ENCODE measurements around the gene KLHL29. TPM values are rescaled to one million over a fixed set of nuclear protein-coding genes. Genes with fewer than 3 reads are reported as not detected.

KLHL29 gene
- total RNA-seq, 1 experiment from 2014 or later = 5.2 TPM

- no peak for DNase-seq (ENCODE audit: low read depth)
Measured at GRCh38 chr2:23492337-23492675, 107.3 kb downstream of the KLHL29 start.

GRCh38 chr2:23492921-23493320 is 107.9 kb downstream of the KLHL29 start:
- no peak for DNase-seq (ENCODE audit: low read depth)

GRCh38 chr2:23493846-23494245 is 108.9 kb downstream of the KLHL29 start:
- no peak for DNase-seq (ENCODE audit: low read depth)

GRCh38 chr2:23494286-23494685 is 109.3 kb downstream of the KLHL29 start:
- no peak for DNase-seq (ENCODE audit: low read depth)

- DNase-seq (ENCODE audit: low read depth) = no peak
Measured at GRCh38 chr2:23495661-23496114, 110.7 kb downstream of the KLHL29 start.

- no peak for DNase-seq (ENCODE audit: low read depth)
Measured at GRCh38 chr2:23496456-23496855, 111.5 kb downstream of the KLHL29 start.

GRCh38 chr2:23497063-23497462 is 112.1 kb downstream of the KLHL29 start:
- DNase-seq (ENCODE audit: low read depth) = peak; percentile 86

GRCh38 chr2:23497536-23497935 is 112.6 kb downstream of the KLHL29 start:
- no peak for DNase-seq (ENCODE audit: low read depth)

GRCh38 chr2:23498943-23499342 is 114.0 kb downstream of the KLHL29 start:
- peak; percentile 32 for DNase-seq (ENCODE audit: low read depth)

- no peak for DNase-seq (ENCODE audit: low read depth)
Measured at GRCh38 chr2:23499439-23499838, 114.5 kb downstream of the KLHL29 start.

GRCh38 chr2:23500836-23501235 is 115.9 kb downstream of the KLHL29 start:
- no peak for DNase-seq (ENCODE audit: low read depth)

GRCh38 chr2:23502096-23502495 is 117.1 kb downstream of the KLHL29 start:
- no peak for DNase-seq (ENCODE audit: low read depth)

- no peak for DNase-seq (ENCODE audit: low read depth)
Measured at GRCh38 chr2:23503097-23503496, 118.1 kb downstream of the KLHL29 start.

- DNase-seq (ENCODE audit: low read depth) = no peak
Measured at GRCh38 chr2:23503682-23504081, 118.7 kb downstream of the KLHL29 start.

- no peak for DNase-seq (ENCODE audit: low read depth)
Measured at GRCh38 chr2:23504591-23504990, 119.6 kb downstream of the KLHL29 start.

- no peak for DNase-seq (ENCODE audit: low read depth)
Measured at GRCh38 chr2:23505218-23505983, 120.4 kb downstream of the KLHL29 start.

GRCh38 chr2:23505984-23506380 is 121.0 kb downstream of the KLHL29 start:
- DNase-seq (ENCODE audit: low read depth) = no peak

- no peak for DNase-seq (ENCODE audit: low read depth)
Measured at GRCh38 chr2:23506531-23507266, 121.7 kb downstream of the KLHL29 start.

- no peak for DNase-seq (ENCODE audit: low read depth)
Measured at GRCh38 chr2:23507267-23508065, 122.5 kb downstream of the KLHL29 start.

- DNase-seq (ENCODE audit: low read depth) = no peak
Measured at GRCh38 chr2:23508066-23508390, 123.0 kb downstream of the KLHL29 start.

- no peak for DNase-seq (ENCODE audit: low read depth)
Measured at GRCh38 chr2:23509103-23509502, 124.1 kb downstream of the KLHL29 start.

- no peak for DNase-seq (ENCODE audit: low read depth)
Measured at GRCh38 chr2:23509596-23510292, 124.8 kb downstream of the KLHL29 start.

Data from LHCN-M2 (cell line).